HG02885 (cell line): ENCODE results near the gene LINGO1.

ENCODE experiments used
- ATAC-seq: cut with Tn5 transposase; IDR thresholded peaks from one replicate; pipeline ENCODE4 v1.9.1; 2021; ENCODE audit warnings: mild to moderate bottlenecking; ENCODE audit not compliant: unreplicated experiment, poor library complexity

The LINGO1 gene, protein sequence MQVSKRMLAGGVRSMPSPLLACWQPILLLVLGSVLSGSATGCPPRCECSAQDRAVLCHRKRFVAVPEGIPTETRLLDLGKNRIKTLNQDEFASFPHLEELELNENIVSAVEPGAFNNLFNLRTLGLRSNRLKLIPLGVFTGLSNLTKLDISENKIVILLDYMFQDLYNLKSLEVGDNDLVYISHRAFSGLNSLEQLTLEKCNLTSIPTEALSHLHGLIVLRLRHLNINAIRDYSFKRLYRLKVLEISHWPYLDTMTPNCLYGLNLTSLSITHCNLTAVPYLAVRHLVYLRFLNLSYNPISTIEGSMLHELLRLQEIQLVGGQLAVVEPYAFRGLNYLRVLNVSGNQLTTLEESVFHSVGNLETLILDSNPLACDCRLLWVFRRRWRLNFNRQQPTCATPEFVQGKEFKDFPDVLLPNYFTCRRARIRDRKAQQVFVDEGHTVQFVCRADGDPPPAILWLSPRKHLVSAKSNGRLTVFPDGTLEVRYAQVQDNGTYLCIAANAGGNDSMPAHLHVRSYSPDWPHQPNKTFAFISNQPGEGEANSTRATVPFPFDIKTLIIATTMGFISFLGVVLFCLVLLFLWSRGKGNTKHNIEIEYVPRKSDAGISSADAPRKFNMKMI

DNA sequence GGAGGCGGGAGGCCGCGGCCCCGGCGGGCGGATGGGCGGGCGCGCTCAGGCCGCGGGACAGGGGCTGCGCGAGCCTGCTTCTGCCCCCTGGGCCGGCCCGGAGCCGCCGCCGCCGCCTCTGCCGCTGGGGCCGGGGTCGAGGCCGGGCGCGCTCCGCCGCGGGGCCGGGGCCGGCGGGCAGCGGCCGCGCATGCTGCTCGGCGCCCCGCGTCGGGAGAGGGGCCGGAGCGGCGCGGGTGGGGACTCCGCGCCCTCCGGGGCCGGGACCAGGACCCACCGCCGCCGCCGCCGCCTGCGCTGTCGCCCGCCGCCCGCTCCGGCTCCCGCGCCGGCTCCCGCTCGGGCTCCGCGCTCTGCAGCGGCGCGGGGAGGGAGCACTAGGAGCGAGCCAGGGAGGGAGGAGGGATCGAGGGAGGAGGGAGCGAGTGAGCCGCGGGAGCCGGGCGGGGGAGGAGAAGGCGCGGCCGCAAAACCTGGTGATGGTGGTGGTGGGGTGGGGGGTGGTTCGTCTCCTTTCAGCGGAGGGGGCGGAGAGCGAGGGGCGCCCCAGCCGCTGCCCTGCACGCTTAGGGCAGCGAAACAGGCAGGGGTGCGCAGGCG, at the start of gene LINGO1:
Gene LINGO1 (minus strand): TSS at position 379 of the 600 bp plus-strand sequence. CDS start 597 bp downstream, outside the sequence.
- ATAC-seq: no peak

DNA sequence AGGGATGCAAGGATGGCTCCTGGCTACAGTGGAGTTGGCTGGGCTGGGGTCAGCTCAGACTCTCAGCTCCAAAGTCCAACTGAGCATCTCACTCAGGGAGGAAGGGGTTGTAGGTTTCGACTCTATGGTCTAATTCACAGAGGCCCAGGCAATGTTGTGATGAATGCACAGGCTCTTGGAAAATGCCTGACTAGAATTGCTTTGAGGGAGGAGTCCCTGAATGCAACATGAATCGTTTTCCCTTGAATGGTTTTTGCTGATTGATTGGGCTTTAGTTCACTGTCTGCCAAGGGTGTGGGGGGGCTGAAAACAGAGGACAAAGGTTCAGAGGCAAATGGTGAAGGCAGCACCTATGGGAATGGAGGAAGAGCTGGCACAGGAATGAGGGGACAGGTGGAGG, 48.6 kb upstream of the LINGO1 start:
- no peak for ATAC-seq

DNA sequence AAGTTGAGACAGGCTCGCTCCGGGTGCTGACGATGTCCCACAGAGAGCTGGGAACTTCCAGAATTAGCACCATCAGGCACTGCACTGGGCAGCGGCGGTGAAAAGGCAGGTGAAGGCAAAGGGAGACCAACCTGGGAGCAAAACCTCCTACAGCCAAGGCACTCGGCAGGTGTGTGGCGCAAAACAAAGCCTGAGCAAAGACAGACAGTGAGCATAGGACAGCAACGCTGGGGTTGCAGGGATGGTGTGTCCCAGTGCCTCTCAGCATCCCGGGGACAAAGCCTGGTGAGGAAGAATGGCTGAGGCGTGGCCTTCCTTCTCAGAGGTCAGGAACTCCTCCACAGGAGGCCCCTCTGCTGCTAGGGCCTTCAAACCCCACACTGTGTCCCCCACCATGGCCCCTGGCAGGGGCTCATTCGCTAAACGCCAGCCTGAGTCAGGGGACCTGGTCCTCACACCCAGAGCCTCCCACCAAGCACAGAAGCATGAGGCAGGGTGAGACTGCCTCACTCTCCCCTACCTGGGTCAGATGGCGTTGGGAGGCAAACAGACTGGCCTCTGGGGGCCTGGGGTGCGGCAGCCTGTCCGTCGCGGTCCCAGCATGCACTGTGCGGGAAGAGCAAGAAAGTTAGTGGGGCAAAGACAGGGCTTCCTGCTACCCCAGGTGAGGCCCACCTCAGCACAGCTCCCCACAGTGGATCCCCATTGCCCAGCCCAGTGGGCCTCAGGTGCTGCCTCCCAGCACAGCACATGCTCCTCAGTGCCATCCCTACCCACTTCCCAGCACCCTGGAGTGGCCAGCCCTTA, 44.1 kb upstream of the LINGO1 start:
- no peak for ATAC-seq

DNA sequence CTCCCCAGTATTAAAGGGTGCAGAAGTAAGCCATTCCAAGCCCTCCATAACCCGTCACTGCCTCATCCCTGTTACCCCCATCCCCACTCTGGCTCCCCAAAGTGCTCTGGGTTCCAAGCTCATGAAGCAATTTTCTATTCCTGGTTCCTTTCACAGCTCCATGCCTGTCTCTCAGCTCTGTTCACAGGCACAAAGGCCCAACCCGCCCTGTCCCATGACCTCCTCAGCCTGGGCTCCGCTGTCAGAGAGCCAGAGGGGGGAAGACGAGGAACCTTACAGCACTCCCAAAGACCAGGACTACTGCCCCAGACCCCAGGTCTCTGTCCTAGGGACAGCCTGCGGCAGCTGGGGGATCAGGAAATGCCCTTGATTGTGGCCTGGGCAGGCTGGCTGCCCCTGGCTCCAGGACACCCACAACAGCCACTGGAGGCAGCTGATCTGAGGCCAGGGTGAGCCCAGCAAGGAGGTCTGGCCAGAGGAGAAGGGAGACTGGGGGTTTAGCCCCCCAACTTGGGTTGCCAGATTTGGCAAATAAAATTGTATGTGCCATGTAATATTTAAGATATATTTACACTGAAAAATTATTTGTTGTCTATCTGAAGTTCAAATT, 43.2 kb upstream of the LINGO1 start:
- no peak for ATAC-seq

DNA sequence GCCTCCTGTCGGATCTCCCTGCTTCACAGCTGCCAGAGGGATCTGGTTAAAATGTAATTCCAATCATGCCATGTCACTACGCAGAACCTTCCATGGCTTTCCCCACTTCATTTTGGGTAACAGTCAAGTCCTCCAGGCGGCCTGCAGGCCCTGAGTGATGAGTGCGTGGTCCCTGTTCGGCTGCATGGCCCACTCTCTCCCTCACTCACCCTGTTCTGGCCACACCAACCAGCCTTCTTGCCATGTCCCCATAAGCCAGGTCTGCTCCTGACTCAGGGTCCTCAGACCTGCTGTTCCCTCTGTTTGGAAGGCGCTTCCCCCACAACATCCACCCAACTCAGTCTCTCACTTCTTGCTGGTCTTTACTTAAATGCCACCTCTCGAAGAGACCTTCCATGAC, 41.6 kb upstream of the LINGO1 start:
- no peak for ATAC-seq

DNA sequence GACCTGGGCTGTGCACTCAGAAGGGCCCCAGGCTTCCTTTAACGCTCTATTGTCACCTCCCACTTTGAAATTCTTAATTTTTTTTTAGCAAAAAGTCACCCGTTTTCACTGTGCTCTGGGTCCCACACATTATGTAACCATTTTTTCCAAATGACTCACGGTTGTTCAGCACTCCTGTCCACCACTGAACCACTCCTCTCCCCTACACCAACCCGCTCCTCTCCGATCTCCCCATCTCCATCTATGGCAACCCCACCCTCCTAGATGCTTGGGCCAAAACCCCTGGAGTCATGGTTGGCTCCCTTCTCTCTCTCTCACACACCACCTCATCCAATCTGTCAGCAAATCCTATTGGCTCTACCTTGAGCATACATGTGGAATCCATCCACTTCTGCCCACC, 41.2 kb upstream of the LINGO1 start:
- no peak for ATAC-seq

DNA sequence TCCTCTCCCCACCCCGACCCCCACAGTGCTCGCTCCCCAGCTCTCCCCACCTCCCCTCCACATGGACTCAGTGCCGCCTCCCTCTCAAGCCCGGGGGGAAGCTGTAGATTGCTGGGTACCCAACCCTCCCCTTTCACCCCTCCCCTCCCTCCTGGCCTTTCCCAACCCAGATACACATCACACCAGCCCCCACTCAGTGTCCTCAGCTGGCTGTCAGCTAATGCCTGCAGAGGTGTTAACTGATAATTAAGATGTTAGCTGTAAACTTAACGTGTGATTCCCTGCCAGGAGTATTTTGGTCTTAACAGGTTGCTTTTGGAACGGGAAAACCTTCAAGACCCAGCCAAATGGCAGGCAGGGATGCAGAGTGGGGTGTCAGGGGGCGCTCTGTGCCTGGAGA, 39.4 kb upstream of the LINGO1 start:
- ATAC-seq: no peak

DNA sequence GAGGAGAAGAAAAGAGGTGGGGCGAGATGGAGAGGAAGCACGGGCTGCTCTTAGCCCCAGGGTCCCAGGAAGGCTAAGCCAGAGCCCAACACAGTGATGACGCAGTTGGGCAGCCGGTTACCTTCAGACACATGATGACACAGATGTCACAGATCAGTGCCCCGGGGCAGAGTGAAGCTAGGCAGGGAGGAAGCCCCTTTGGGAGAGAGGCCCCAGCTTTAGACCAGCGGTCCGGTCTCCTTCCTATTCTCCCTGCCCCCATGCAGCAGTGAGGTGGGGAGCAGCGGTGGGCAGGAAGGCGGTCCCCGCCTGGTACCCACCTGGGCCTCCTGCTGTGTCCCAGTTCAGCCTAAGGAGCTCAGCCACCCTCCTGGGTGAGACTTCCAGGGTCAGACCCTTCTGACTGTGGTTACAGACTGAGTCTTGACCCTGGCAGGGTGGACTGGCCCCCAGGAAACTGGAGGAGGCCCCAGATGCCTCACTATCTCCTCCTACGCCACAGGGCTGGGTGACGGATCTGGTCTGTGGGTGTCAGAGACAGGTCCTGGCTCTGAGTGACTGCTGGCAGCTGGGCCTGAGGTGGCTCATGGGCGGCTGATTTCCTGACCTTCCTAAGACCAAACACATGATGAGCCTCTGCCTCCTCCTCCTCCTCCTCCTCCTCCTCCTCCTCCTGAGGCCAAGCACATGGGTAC, 38.8 kb upstream of the LINGO1 start:
- no peak for ATAC-seq

DNA sequence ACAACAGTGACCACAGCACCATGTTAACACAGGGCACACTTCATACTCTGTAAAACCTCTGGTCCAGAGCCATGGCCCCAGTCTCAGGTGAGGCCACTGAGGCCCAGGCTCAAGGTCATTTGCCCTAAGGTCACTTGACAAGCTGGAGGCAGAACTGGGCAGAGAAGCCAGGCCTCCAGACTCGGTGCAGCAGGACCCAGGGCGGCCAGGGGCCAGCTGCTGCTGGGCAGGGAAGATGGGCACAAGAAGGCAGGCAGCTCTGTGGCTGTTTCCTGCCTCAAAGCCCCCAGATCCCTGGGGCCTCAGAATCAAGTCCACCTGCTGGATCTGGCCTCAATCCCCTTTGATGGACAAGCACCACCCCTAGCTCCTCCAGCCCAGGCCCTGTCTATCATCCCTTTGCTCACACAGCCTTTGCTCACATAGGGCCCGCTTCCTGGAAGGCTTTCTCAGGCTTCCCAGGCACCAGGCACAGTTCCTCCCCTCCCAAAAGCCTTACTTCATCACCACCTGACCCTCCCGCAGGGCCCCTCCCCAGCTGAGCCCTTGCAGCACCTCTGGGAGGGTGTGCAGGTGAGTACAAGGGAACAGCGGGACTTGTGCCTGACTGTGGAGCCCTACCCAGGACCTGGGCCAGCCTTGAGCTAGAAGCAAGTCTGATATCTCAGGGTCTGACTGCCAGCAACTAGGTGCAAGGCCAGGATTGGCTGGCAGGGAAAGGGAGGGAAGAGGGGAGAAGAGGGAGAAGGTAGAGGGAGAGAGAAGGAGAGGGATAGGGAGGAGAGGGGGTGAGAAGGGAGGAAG, 38.0 kb upstream of the LINGO1 start:
- ATAC-seq: no peak

DNA sequence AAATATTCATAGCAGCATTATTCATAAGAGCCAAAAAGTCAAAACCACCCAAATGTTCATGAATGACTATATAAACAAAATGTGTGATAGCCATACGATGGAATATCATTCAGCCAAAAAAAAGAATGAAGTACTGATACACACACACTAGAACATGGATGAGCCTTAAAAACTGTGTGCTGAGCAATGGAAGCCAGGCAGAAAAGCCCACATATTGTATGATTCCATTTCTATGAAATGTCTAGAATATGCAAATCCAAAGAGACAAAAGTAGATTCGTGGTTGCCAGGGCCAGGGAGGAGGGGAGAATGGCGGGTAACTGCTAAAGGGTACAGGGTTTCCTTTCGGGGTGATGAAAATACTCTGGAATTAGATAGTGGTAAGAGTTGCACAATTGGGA, 37.2 kb upstream of the LINGO1 start:
- ATAC-seq: no peak

DNA sequence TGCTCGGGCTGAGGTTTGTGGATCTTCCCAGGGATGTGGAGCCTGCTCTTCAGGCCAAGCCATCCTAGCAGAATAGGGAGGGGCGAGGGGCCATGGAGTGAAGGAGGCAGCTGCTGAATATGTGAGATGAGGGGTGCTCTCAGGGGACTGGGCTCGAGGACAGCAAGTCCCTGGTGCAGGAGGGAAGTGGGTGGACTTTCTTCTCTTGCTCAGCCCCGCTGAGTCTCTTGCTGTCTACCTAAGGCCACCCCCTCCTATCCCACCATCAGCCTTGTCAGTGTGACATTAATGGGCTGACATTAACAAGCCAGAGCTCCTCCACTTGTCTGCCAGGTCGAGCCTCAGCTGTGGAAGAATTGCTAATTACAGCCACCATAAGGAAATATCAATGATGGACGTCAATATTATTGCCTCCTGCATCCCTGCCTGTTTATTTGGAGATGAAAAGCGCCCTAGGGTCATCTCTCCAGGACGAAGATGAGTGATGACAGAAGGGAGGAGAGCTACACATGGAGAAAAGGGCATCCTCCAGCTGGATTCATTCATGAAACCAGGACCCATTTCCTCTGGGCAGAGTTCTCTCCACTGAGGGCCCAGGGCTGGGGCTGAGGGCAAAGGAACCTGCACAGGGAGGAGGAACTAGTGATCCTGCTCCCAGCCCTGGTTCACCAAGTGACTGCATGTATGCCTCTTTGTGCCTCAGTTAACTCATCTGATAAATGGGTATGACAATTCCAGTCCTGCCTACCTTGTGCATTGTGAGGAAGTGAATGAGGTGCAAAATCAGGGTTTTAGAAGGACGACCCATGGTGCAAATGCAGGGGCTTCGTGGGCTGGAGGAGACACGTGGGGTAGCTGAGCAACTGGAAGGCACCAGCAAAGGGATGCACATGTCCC, 34.9 kb upstream of the LINGO1 start:
- ATAC-seq: no peak

DNA sequence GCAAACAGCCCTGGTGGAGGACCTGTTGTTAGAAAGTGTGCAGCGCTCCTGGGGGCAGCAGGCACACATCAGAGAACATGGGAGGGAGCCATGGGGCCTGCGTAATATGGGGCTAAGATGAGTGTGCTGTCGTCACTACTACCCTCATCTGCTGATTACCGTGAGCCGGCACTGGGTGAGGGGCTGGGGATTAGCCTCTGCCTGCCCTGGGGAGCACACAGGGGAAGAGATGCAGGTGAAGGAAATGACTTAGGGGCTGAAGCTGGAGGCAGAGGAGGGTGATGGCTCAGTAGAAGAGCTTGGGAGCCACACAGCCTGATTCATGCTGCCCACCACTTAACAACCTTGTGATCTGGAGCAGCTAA, 33.6 kb upstream of the LINGO1 start:
- ATAC-seq: no peak

DNA sequence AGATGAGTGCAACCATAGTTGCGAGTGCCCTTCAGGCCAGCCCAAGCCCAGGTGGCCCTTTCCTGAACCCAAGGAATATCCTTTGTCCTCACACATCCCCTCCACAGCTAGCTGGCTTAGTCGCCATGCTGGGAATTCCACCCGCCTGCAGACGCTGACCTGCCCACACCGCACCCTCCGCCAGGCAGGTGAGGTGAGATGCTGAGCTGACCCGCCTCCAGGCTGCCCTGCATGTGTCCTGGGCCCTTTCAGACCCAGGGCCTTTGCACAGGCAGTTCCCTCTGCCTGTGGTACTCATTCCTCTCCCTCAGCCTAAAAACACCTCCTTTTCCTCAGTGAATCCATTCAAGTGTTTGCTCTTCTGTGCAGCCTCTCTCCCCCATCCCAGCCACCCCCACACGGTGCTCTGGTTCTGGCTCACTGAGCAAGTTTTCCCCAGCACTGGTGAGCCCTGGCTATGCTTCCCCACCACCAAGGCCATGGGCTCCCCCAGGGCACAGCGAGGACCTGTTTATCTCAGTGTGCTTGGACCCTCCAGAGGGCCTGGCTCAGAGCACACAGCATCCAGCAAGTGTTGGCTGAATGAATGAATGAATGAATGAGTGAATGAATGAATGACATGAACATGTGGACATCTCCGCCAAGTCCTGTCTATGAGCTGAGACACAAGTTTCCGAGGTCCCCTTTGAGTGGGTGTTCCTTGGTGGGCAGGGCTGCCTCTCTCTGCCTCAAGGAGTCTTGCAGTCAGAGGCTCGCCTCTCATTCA, 33.0 kb upstream of the LINGO1 start:
- ATAC-seq: no peak

DNA sequence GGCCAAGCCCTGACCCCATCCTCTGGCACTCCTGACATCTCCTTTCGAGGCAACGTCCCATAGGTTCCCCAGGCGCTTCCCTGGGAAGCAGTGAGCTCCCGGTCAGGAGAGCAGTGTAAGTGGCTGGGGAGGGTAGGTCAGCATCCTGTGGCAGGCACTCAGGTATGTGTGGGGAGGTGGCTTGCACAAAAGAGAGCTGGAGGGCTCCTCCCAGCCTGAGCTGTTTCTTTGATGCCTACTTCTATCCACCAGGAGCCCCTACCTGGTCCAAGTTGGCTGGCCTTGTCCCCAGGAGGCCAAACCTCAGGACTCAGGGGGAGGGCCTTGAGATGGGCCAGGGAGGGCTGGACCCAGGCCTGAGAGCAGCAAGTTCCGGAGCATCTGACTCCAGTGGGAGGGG, 31.7 kb upstream of the LINGO1 start:
- ATAC-seq: no peak

DNA sequence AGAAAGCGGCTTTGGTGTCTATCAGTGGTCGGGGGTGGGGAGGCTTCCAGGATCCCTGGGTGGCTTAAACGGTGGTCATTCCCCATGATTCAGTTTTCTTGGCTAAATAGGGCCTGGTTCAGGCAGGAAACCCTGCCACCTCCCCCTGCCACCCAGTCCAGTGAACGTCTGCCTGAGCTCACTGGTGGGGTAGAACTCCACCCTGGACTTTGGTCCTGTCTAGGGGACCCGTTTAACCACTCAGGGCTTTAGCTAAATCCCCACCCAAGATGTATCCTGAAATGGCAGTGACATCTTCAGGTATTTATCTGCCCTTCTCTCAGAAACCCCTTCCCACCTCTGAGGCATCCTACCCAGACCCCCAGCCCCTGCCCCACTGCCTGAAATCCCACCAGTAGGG, 30.5 kb upstream of the LINGO1 start:
- ATAC-seq: no peak

DNA sequence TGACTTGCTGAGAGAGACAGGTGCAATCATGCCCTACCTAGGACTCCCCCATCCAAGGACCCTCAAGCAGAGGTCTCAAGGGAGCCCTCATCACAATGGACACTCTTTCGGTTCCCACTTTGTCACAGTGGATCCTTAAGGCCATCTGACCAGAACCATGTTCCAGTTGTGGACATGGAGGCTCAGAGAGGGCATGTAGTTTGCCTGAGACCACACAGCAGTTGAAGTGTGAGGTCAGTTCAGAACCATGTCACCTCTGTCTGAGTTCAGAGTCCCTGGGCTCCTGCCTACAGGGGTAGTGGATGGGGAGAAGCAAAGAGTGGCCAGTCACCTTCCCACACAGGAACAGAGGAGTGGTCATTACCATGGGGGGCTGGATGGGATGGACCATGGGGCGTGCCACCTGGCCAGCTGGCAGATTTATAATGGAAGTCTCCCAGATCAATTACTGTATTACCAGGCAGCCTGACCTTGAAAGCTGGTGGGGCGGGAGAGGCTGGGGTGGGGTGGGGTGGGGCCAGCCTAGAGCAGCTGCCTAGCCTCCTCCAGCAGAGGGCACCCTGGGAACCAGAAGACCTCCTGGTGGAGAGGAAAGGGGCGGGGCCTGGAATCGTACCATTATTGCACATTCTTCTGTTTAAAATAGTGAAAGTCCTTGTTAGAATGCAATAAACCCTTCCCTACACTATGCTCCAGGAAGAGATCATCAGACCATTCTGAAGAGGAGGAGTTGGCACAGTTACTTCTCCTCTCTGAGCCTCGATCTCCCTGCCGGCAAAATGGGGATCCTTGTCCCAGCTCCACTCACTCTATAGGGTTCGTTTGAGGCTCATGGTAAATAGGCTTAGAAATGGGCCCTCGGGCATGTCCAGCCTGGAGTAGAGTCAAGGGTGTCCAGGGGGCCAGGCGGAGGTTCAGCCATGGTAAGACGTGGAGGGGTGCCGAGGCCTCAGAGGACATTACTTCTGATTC, 26.9 kb upstream of the LINGO1 start:
- ATAC-seq: no peak
